ENCODE results near the gene B3GNT3. TPM values are rescaled to one million over a fixed set of nuclear protein-coding genes. Genes with fewer than 3 reads are reported as not detected.

B3GNT3 gene
- total RNA-seq, 1 donor, result not detected

DNA sequence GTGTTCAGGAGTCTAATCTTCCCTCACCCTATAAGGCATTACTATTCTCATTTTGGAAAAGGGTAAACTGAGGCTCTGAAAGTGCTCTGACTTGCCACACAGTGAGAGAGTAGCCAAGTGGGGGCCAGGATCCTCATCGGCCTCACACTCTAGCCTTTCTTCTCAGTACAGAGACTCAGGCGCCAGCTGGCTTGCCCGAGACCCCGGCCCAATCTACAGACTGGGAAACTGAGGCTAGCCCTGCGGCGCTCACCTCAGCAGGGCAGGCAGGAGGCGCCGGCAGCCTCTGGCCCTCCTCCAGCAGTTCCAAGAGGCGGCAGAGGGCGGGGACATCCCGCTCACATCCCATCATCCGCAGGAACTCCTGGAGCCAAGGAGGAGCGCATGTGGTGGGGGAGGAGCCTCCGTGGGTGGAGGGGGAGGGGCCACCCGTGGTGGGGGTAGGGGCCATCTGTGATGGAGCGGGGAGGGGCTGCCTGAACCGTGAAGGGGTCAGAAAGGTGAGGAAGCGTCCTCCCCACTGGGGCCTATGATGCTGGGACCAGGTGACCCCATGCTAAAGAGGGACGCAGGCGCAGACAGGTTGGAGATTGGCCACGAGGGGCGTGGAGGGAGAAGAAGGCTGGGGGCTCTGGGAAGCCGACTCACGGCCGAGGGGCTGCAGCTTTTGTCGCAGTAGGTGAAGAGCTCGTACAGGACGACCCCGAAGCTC, 35.1 kb downstream of the B3GNT3 start:
- DNase-seq (ENCODE audit: low read depth), result peak; percentile 22
- H3K4me3 ChIP-seq (ENCODE audit: low read depth, low read length), result peak overlapping the region; percentile 14
- TF ChIP-seq, protein P1, sequence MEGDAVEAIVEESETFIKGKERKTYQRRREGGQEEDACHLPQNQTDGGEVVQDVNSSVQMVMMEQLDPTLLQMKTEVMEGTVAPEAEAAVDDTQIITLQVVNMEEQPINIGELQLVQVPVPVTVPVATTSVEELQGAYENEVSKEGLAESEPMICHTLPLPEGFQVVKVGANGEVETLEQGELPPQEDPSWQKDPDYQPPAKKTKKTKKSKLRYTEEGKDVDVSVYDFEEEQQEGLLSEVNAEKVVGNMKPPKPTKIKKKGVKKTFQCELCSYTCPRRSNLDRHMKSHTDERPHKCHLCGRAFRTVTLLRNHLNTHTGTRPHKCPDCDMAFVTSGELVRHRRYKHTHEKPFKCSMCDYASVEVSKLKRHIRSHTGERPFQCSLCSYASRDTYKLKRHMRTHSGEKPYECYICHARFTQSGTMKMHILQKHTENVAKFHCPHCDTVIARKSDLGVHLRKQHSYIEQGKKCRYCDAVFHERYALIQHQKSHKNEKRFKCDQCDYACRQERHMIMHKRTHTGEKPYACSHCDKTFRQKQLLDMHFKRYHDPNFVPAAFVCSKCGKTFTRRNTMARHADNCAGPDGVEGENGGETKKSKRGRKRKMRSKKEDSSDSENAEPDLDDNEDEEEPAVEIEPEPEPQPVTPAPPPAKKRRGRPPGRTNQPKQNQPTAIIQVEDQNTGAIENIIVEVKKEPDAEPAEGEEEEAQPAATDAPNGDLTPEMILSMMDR (IDR thresholded peaks at IDR 0.05; ENCODE audit: insufficient read depth, low read length), result no peak

DNA sequence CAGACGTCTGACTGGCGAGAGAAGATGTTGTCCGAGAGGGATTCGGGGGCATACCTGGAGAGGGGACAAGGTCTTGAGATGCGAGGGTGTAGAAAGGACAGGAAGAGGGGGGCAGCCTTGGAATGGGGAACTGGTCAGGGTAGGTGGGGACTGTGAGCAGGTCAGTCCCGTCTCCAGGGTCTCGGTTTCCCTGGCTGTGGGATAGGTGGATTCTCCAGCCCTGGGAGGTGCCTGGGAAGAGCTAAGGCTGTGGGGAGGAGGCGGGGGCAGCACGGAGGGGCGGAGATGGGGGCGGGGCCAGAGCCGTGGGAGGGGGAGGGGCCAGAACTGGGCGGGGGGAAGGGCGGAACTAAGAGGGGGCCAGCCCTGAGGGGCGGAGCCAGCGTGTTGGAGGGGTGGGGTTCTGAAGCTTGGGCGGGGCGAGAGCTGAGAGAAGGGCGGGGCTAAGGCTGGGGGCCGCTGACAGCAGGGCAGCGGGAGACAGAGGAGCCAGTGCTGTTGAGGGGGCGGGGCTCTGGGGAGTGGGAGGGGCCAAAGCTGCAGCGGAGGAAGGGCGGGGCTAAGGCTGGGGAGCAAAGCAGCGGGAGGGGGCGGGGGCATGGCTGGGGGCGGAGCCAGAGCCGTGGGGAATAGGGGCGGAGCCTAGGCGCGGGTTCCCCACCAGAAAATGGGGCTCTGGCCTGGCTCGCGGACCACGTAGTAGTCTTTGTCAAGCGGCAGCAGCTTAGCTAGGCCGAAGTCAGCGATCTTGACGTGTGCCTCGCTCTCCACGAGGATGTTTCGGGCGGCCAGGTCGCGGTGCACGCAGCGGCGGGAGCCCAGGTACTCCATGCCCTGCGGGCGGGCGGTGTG, 35.9 kb downstream of the B3GNT3 start:
- H3K4me3 ChIP-seq (ENCODE audit: low read depth, low read length), result peak overlapping the region; percentile 22
- DNase-seq (ENCODE audit: low read depth), result peak; percentile 63
- TF ChIP-seq, protein P1 (IDR thresholded peaks at IDR 0.05; ENCODE audit: insufficient read depth, low read length), result no peak

DNA sequence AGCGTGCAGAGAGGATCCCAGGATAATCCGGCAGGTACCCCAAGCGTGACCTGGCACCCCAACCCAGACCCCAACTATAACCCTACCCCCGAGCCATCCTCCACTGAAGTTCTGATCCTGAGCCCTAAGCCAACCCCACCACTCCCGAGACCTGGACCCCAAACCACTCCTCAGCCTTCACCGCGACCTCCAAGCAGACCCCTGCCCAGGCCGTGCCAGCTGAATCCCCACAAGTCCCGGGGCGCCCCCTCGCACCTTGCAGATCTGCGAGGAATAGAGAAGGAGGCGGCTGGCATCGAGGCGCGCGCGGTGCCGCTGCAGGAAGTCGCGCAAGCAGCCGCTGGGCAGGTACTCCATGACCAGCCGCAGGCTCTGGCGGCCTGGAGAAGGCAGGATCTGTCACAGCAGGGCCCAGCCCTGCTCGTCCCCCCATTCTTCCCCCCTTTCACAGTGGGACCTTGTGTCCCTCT, 36.5 kb downstream of the B3GNT3 start:
- TF ChIP-seq, protein P1 (IDR thresholded peaks at IDR 0.05; ENCODE audit: insufficient read depth, low read length), result no peak
- no peak for DNase-seq (ENCODE audit: low read depth)
- H3K4me3 ChIP-seq (ENCODE audit: low read depth, low read length), result no peak overlapping the region

DNA sequence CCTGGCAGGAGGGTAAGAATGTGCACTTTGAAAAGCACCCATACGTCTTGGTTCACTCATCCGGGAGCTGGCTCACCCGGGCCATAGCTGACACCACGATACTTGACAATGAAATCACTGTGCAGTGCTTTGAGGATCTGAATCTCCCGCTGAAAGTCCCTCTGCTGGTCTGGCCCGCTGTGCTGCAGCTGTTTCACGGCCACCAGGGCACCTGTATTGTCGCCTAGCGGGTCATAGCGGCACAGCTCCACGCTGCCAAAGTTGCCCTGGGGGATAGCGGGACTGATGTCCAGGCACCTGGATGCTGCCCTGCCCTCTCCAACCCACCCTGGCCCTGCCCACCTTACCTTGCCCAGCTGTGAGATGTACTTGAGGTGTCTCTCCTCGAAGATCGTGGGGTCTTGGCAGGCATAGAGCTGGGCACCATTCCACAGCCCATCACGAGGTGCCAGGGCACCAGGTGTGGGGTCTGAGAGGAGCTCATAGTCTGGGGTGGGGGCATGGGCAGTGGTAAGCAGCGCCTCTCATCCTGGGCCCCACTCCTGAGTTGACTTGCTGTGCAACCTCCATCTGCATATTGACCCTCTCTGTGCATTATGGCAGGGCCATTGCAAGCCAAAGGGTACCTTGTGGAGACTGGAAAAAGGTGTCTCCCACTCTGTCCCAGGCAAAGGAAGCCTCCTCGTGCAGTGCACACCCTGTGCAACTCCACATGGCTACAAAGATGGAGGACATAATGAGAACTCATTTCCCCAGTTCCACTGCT, 37.7 kb downstream of the B3GNT3 start:
- TF ChIP-seq, protein P1 (IDR thresholded peaks at IDR 0.05; ENCODE audit: insufficient read depth, low read length), result no peak

DNA sequence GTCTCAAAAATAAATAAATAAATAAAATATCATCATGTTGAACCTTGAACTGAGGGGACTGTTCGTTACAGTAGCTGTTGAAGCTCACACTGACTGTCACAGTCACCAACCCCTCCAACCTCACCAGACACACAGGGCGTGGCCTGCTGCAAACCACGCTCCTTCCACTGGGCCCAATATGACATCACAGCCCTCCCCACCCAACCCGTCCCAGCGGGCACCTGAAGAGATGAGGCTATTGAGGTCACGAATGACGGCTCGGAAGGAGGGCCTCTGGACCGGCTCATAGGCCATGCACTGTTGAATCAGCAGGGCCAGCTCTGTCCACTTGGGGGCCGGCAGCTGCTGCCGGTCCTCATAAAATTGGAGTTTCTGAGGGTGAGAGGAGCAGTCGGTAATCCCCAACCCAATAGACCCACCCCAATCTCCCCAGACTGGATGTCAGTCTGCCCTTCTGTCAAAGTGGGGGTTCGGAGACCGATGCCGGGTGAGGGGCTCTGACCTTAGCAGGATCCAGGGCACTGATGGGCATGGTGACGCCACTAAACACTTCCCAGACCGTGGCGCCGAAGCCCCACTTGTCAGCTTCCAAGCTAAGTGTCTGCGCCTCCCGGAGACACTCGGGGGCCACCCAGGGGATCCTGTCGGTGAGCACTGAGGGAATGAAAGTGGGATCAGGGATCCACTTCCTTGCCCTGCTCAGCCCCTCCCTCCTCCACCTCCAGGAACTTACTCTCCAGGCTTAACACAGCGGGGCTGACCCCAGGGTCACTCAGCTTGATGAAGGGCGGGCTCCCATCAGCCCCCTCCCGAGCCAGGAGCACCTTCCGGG, 39.6 kb downstream of the B3GNT3 start:
- DNase-seq (ENCODE audit: low read depth), result no peak
- no peak overlapping the region for H3K4me3 ChIP-seq (ENCODE audit: low read depth, low read length)
- TF ChIP-seq, protein P1 (IDR thresholded peaks at IDR 0.05; ENCODE audit: insufficient read depth, low read length), result no peak

More for the DNA sequence above, 37.7 kb downstream of the B3GNT3 start:
- no peak for DNase-seq (ENCODE audit: low read depth)
- no peak overlapping the region for H3K4me3 ChIP-seq (ENCODE audit: low read depth, low read length)

Measured in fibroblast of the aortic adventitia (primary cell).